ENCODE results near the gene CDC34.

DNA sequence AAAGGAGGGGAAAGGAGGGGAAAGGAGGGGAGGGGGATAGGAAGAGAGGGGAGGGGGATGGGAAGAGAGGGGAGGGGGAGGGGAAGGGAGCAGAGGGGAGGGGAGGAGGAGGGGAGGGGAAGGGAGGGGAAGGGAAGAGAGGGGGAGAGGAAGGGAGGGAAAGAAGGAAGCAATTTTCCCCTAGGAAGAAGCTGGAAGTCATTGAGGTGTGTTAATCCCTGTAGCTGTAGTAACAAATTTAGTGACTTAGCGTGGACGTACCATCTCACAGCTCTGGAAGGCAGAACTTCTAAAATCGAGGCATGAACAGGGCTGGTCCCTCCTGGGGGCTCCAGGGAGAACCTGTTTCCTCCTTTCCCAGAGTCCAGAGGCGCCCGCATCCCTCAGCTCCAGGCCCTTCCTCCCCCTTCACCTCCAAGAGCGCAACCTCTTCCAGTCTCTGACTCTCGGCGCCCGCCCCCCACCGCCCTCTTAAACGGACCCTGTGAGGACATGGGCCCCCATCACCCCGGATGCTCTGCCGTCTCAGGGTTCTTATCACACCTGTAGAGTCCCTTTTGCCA lies 5.6 kb upstream of the CDC34 start:
- TF ChIP-seq, protein P1, sequence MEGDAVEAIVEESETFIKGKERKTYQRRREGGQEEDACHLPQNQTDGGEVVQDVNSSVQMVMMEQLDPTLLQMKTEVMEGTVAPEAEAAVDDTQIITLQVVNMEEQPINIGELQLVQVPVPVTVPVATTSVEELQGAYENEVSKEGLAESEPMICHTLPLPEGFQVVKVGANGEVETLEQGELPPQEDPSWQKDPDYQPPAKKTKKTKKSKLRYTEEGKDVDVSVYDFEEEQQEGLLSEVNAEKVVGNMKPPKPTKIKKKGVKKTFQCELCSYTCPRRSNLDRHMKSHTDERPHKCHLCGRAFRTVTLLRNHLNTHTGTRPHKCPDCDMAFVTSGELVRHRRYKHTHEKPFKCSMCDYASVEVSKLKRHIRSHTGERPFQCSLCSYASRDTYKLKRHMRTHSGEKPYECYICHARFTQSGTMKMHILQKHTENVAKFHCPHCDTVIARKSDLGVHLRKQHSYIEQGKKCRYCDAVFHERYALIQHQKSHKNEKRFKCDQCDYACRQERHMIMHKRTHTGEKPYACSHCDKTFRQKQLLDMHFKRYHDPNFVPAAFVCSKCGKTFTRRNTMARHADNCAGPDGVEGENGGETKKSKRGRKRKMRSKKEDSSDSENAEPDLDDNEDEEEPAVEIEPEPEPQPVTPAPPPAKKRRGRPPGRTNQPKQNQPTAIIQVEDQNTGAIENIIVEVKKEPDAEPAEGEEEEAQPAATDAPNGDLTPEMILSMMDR (IDR thresholded peaks at IDR 0.05): no peak
- no peak for TF ChIP-seq TCF7L2 (IDR thresholded peaks at IDR 0.05; ENCODE audit: low read depth, low read length)
- TF ChIP-seq, protein P2, sequence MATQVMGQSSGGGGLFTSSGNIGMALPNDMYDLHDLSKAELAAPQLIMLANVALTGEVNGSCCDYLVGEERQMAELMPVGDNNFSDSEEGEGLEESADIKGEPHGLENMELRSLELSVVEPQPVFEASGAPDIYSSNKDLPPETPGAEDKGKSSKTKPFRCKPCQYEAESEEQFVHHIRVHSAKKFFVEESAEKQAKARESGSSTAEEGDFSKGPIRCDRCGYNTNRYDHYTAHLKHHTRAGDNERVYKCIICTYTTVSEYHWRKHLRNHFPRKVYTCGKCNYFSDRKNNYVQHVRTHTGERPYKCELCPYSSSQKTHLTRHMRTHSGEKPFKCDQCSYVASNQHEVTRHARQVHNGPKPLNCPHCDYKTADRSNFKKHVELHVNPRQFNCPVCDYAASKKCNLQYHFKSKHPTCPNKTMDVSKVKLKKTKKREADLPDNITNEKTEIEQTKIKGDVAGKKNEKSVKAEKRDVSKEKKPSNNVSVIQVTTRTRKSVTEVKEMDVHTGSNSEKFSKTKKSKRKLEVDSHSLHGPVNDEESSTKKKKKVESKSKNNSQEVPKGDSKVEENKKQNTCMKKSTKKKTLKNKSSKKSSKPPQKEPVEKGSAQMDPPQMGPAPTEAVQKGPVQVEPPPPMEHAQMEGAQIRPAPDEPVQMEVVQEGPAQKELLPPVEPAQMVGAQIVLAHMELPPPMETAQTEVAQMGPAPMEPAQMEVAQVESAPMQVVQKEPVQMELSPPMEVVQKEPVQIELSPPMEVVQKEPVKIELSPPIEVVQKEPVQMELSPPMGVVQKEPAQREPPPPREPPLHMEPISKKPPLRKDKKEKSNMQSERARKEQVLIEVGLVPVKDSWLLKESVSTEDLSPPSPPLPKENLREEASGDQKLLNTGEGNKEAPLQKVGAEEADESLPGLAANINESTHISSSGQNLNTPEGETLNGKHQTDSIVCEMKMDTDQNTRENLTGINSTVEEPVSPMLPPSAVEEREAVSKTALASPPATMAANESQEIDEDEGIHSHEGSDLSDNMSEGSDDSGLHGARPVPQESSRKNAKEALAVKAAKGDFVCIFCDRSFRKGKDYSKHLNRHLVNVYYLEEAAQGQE (IDR thresholded peaks at IDR 0.05; ENCODE audit: insufficient read depth in 1 of 2, low read depth in 2 of 2, low read length in 1 of 2): no peak
- TF ChIP-seq POLR2AphosphoS5 (IDR thresholded peaks at IDR 0.05; ENCODE audit: low read depth, low read length): no peak
